Muscle layer of colon (tissue), 2 donors: ENCODE data around the gene TLCD3B.

Experiments
- H3K27ac ChIP-seq: one replicate; pipeline ENCODE4 v1.7.0; 2013; ENCODE audit warnings: low read depth, mild to moderate bottlenecking, low read length, moderate library complexity
- H3K27me3 ChIP-seq, 2 donors: one replicate each; pipeline ENCODE4 v1.7.0; 2013; ENCODE audit warnings: low read length in 2 of 2, mild to moderate bottlenecking in 2 of 2; ENCODE audit not compliant: insufficient read depth in 2 of 2, control insufficient read depth in 1 of 2
- H3K36me3 ChIP-seq: one replicate; pipeline ENCODE4 v1.7.0; 2013; ENCODE audit warnings: mild to moderate bottlenecking, low read length; ENCODE audit not compliant: insufficient read depth
- H3K4me1 ChIP-seq: one replicate; pipeline ENCODE4 v1.7.0; 2013; ENCODE audit warnings: mild to moderate bottlenecking, low read length; ENCODE audit not compliant: insufficient read depth
- H3K4me3 ChIP-seq, 2 donors: one replicate each; pipeline ENCODE4 v1.7.0; 2013; ENCODE audit warnings: low read length in 2 of 2, low read depth in 1 of 2, mild to moderate bottlenecking in 1 of 2, moderate library complexity in 1 of 2
- H3K9ac ChIP-seq: one replicate; pipeline ENCODE4 v1.7.0; 2013; ENCODE audit warnings: low read length
- H3K9me3 ChIP-seq: one replicate; pipeline ENCODE4 v1.7.0; 2013; ENCODE audit warnings: mild to moderate bottlenecking, low read length
- donor health status: abdominal sarcoma.
- donor health status: Adenocarcinoma of cecum.

TLCD3B gene

DNA sequence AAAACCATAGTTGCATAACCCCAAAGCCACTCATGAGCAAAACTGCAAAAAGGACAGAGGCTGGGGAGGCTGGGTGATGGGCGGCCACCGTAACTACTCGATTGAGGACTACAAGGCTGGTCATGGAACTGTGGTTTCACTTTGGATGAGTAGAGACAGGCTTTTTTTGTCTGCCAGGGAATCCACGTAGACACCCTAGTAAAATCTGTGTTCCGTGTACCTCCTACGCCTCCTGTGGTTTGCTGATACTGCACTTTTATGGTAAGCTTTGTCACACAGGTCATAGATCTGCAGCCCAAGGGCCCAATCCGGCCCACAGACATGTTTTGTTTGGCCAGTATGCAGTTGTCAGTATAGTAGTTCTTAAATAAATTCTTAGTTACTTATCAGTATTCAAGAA lies 2.2 kb upstream of the TLCD3B start:
- H3K4me3 ChIP-seq, result no peak overlapping the region
- no peaks in the 10 kb centered on the region for H3K36me3 ChIP-seq
- H3K27ac ChIP-seq, result no peak overlapping the region
- H3K9ac ChIP-seq, result no peak overlapping the region
- peaks cover 24 to 62% of the 10 kb centered on the region in 2 donors for H3K27me3 ChIP-seq
- H3K4me1 ChIP-seq, result no peaks in the 10 kb centered on the region
- no peaks in the 10 kb centered on the region for H3K9me3 ChIP-seq

DNA sequence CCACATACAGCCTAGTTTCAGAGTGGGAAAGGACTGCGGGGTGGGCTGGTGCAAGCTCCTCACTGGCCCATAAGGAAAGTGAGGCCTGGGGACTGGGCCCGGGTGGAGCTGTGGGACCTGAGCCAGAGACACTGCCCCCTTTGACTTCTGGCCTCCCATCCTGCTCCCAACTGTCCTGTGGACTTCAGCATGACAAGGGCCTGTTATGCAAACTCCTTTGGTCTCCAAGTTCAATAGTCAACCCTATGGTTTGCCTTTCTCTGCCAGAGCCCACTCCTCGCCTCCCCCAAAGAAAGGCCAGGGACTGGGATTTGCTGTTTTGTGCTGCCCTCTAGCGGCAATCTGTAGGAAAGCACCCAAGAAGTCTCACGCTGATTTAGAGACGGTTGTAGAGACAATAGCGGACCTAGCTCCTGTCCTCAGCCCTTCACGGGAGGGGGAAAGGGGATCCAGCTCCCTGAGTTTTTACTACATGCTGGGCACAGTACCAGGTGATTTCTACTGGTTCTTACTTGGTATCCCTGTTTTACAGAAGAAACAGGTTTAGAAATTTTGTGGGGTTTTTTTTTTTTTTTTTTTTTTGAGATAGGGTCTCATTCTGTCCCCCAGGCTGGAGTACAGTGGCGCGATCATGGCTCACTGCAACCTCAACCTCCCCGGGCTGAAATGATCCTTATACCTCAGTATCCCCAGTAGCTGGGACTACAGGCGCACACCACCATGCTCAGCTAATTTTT lies 1.2 kb upstream of the TLCD3B start:
- Histone ChIP-seq H3K9me3 (no peaks in the 10 kb centered on the region), H3K27ac (no peak overlapping the region), H3K4me1 (no peaks in the 10 kb centered on the region), H3K4me3 (no peak overlapping the region), H3K36me3 (no peaks in the 10 kb centered on the region), H3K27me3 (peaks cover 24 to 66% of the 10 kb centered on the region in 2 donors), H3K9ac (no peak overlapping the region)

DNA sequence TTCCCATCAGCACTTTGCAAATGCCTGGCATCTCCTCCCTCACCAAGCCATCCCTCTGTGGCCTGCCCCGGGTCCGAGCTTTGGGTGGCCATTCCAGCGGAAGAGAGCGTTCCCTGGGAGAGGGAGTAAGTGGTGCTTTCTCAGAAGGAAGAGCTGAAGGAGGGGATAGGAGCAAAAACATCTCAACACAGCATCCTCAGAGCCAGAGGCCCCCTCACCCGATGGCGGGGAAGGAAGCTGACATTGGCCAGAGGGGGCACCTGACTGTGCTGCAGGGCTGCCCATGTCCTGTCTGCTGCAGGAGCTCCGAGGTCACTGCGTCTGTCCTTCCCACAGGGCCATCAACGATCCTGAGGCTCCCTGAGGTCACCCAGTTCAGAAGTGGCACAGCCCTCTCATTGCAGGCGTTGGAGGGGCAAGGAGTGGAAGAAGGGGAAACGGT lies 427 bp upstream of the TLCD3B start:
- H3K27ac ChIP-seq, result no peak overlapping the region
- no peaks in the 10 kb centered on the region for H3K9me3 ChIP-seq
- H3K27me3 ChIP-seq, result peaks cover 24 to 69% of the 10 kb centered on the region in 2 donors
- no peaks in the 10 kb centered on the region for H3K36me3 ChIP-seq
- no peaks in the 10 kb centered on the region for H3K4me1 ChIP-seq
- no peak overlapping the region for H3K9ac ChIP-seq
- H3K4me3 ChIP-seq, result no peak overlapping the region

DNA sequence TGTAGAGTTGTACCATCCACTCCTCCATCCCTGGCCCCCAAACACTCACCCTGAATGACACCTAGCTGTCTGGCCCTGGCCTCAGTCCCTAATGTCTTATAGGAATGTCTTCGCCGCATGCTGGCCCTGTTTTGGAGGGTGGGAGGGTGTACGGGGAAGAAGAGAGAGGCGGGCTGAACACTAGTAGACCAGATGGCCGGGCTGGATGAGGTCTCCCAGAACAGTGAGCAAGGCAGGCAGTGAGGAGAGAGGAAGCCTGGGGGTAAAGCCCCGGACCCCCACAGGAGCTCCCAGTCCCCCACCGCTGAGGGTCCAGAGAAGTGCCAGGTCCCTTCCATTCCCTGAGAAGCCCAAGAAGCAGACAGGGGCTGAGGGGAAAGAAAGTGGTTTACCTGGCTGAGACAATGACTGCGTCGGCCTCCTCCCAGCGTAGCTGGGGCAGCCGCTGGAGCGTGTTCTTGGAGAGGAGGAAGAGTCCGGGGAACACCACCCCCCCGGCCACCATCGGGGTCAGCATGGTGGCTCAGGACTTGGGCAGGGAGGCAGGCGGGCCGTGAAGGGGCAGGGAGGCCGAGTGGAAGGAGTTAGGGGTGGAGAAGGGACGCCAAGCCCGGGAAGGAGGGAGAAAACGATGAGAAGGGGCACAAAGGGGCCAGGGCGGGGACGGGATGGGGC lies 923 bp downstream of the TLCD3B start:
- Histone ChIP-seq H3K4me1 (no peaks in the 10 kb centered on the region), H3K27me3 (peaks cover 24 to 78% of the 10 kb centered on the region in 2 donors), H3K27ac (no peak overlapping the region), H3K4me3 (no peak overlapping the region), H3K9ac (no peak overlapping the region), H3K9me3 (no peaks in the 10 kb centered on the region), H3K36me3 (no peaks in the 10 kb centered on the region)

DNA sequence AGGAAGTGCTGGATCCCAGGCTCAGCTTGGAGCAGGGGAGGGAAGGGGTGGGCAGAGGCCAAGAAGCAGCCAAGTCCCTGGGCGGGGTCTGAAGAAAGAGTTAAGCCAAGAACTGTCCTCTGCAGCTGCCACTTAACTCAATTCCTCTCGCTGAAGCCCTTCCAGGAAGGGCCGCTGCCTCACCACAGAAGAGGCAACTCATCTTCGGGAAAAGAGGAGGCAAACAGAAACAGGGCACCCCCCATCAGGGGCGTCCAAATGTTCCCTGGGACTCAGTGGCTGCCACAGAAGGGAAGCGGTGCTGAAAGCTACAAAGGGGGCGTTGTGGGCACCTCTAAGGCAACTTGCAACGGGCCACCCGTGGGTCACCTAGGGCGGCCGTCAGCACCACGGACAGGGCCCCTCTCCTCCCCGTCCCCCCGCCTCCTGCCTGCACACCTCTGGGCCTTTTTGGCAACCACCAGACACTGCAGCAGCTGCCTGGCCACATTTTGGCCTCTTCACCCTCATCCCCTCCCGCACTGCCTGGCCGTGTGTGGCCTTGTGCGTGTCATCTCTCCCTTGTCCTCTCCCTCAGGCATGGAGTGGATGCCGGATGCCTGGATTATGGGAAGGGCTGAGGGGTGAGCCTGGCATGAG lies 2.5 kb downstream of the TLCD3B start:
- no peaks in the 10 kb centered on the region for H3K36me3 ChIP-seq
- H3K27me3 ChIP-seq, result peaks cover 24 to 71% of the 10 kb centered on the region in 2 donors
- no peaks in the 10 kb centered on the region for H3K4me1 ChIP-seq
- no peak overlapping the region for H3K9ac ChIP-seq
- H3K4me3 ChIP-seq, result no peak overlapping the region
- no peaks in the 10 kb centered on the region for H3K9me3 ChIP-seq
- H3K27ac ChIP-seq, result no peak overlapping the region

DNA sequence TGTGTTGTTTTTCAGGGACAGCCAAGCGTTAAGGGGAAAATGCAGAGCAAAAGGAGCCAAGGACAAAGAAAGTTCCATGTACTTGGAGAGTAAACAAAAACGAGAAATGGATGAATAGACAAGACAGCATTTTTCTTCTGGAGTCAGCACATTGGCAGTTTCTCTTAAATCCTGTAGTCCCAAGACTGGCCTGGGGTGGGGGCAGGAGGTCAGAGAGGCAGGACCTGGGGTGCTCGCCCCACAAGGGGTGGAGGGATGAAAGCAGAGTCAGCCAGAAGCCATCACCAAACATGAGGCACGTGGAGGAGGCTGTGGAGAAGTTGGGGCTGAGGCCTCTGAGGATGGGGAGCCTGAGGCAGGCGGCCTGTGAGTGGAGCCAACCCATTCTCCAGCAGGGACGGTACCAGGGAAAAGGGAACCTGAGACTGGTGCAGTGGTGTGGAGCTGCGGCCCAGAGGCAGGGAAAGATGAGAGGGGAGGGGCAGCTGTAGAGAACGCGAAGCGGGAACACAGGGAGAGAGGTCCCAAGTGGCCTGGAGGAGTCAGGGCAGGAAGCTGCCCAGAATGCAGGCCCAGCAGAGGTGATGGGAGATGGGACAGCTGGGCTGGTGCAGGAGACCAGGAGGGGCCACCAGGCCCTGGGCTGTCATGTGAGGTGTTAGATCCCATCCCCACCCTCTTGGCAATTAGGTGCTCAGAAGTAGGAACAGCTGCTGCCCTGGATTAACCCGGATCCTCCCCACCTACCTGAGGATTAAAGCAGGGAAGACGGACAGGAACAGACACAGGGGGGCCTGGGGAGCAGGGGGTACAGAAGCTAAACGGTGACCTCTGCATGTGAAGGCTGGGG lies 3.3 kb downstream of the TLCD3B start:
- Histone ChIP-seq H3K36me3 (no peaks in the 10 kb centered on the region), H3K4me1 (no peaks in the 10 kb centered on the region), H3K27me3 (peaks cover 24 to 64% of the 10 kb centered on the region in 2 donors), H3K4me3 (no peak overlapping the region), H3K9me3 (no peaks in the 10 kb centered on the region), H3K9ac (no peak overlapping the region), H3K27ac (no peak overlapping the region)

DNA sequence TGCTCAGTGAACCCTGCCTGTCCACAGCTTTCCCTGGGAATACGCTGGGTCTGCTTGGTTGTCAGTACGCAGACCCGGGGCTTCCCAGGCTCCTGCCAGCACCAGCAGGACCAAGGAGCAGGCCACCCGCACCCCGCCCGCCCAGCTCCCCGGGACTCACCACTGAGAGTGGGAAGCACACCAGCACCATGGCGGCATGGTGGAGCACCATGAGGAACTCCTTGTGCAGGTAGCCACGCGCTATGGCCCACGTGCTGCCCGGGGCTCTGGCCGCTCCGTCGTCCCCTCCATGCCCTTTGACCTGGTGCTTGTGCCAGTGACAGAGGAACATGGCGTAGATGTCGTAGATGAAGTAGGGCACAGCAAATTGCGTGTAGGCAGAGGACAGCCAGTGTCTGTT lies 4.6 kb downstream of the TLCD3B start:
- H3K27me3 ChIP-seq, result peaks cover 14 to 51% of the 10 kb centered on the region in 2 donors
- no peak overlapping the region for H3K4me3 ChIP-seq
- H3K27ac ChIP-seq, result no peak overlapping the region
- no peak overlapping the region for H3K9ac ChIP-seq
- no peaks in the 10 kb centered on the region for H3K36me3 ChIP-seq
- peaks cover 4% of the 10 kb centered on the region for H3K4me1 ChIP-seq
- no peaks in the 10 kb centered on the region for H3K9me3 ChIP-seq

DNA sequence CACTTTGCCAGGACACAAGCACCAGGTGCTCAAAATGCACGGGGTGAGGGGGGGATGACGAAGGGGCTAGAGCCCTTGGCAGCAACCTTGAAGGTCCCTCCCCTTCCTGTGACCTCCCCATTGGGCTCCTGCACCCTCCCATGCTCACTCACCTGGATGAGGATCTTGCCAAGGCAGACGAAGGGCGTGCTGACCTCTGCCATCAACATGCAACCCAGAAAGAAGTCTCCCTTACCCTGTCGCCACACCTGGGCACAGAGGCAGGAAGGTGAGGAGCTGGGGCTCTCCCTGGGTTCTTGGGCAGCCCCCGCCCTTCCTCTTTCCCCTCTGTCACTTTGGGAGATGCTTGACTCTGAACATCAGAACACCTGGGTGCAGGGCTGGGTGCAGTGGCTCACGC lies 5.5 kb downstream of the TLCD3B start:
- no peak overlapping the region for H3K9ac ChIP-seq
- H3K4me1 ChIP-seq, result peaks cover 8% of the 10 kb centered on the region
- no peaks in the 10 kb centered on the region for H3K36me3 ChIP-seq
- no peak overlapping the region for H3K27ac ChIP-seq
- H3K9me3 ChIP-seq, result no peaks in the 10 kb centered on the region
- peaks cover 10 to 42% of the 10 kb centered on the region in 2 donors for H3K27me3 ChIP-seq
- no peak overlapping the region for H3K4me3 ChIP-seq

DNA sequence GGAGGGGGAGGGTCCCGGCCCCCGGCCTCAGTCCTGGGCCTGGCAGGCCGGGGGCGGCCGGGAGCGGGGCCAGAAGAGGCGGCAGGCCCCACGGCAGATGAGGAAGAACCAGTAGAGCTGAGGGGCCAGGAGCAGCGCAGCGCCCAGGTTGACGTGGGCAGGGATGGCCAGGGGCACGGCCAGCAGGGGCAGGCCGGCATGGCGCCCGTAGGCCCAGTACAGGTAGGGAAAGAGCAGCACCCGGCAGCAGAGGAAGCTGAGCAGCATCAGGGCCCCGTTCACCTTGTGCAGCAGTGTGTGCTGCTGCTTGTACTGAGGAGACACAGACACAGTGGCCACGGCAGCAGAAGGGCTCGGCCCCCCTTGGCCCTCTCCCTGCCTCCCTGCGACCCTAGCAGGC lies 5.9 kb downstream of the TLCD3B start:
- H3K27ac ChIP-seq, result no peak overlapping the region
- peaks cover 10 to 38% of the 10 kb centered on the region in 2 donors for H3K27me3 ChIP-seq
- no peak overlapping the region for H3K9ac ChIP-seq
- no peak overlapping the region for H3K4me3 ChIP-seq
- peaks cover 8% of the 10 kb centered on the region for H3K4me1 ChIP-seq
- H3K36me3 ChIP-seq, result no peaks in the 10 kb centered on the region
- H3K9me3 ChIP-seq, result no peaks in the 10 kb centered on the region

DNA sequence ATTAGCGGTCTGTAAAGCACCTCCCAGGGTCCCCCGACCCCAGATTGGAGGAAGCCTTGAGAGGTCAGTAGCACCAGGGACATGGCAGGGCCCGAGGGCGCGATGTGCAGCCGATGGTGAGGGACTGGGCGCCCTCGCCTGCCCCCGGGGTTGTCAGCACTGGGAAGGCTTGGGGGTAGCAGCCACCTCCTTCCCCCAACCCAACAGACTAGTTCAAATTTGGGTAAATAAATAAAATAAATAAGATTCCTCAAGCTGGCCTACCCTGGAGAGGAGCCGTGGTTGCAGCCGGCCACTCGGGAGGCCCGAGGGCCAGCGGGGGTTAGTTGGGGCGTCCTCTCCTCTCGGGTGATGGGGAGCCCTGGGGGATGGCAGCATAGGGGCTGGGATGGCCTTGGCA lies 6.6 kb downstream of the TLCD3B start:
- Histone ChIP-seq H3K27me3 (peaks cover 8 to 31% of the 10 kb centered on the region in 2 donors), H3K9ac (no peak overlapping the region), H3K36me3 (no peaks in the 10 kb centered on the region), H3K4me1 (peaks cover 8% of the 10 kb centered on the region), H3K9me3 (no peaks in the 10 kb centered on the region), H3K4me3 (no peak overlapping the region), H3K27ac (no peak overlapping the region)

DNA sequence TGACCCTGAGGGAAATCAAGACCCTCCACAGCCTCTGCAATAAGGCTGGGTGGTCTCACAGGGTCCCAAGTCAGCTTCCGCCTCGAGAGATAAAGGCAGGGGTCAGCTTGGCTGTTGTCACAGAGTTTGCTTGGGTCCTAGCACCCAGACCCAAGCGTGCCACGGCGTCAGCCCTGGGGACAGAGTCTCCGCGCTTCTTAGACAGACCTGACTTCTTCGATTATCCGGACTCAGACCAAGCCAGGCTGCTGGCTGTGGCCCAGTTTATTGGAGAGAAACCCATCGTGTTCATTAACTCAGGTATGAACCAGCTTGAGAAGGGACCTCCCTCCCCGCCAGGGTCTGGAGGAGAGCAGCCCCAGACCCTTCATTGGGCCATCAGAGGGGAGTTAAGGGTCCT lies 7.5 kb downstream of the TLCD3B start:
- peaks cover 8% of the 10 kb centered on the region for H3K4me1 ChIP-seq
- no peaks in the 10 kb centered on the region for H3K9me3 ChIP-seq
- peaks cover 0 to 23% of the 10 kb centered on the region in 2 donors for H3K27me3 ChIP-seq
- no peak overlapping the region for H3K4me3 ChIP-seq
- no peak overlapping the region for H3K27ac ChIP-seq
- H3K36me3 ChIP-seq, result no peaks in the 10 kb centered on the region
- H3K9ac ChIP-seq, result no peak overlapping the region
